Prostate gland (tissue), 2 donors: Measurements from ENCODE around the gene ATXN10. TPM values are rescaled to one million over a fixed set of nuclear protein-coding genes. Genes with fewer than 3 reads are reported as not detected.

Source experiments
- DNase-seq: peaks from one replicate; pipeline ENCODE4 v3.0.0-alpha.2; 2019; ENCODE audit warnings: low spot score
- H3K27ac ChIP-seq, 2 donors: fragments of 200-600 bp; sonication (generic); 2 replicates each; pipeline ENCODE4 v1.5.1; 2017 to 2019
- H3K27me3 ChIP-seq: fragments of 200-600 bp; sonication (generic); replicated peaks from 2 replicates; pipeline ENCODE4 v1.5.1; 2019; ENCODE audit not compliant: insufficient read depth
- H3K36me3 ChIP-seq, 2 donors: fragments of 200-600 bp; sonication (generic); 1 replicate in 1 of 2; 2 replicates in 1 of 2; pipeline versions ENCODE4 v1.5.1 to v1.8.1; 2017 to 2019
- H3K4me1 ChIP-seq: fragments of 200-600 bp; sonication (generic); replicated peaks from 2 replicates; pipeline ENCODE4 v1.5.1; 2019
- H3K4me3 ChIP-seq, 2 donors: fragments of 200-600 bp; sonication (generic); 2 replicates each; pipeline ENCODE4 v1.5.1; 2017 to 2019
- H3K9me3 ChIP-seq: fragments of 200-600 bp; sonication (generic); 2 replicates; pipeline ENCODE4 v1.5.1; 2017
- CTCF ChIP-seq, 4 experiments: fragments of 200-600 bp in 2 of 4; fragments of 450-650 bp in 2 of 4; sonication (generic) in 2 of 4; IDR thresholded peaks; 1 replicate in 3 of 4; 2 replicates in 1 of 4; pipeline ENCODE4 v1.5.1; 2016 to 2019; ENCODE audit warnings: antibody characterized with exemption in 4 of 4, mild to moderate bottlenecking in 2 of 4, moderate library complexity in 2 of 4
- POLR2A ChIP-seq: fragments of 450-650 bp; IDR thresholded peaks from one replicate; pipeline ENCODE4 v1.6.1; 2016; ENCODE audit warnings: antibody characterized with exemption, mild to moderate bottlenecking
- POLR2AphosphoS5 ChIP-seq: sonication (generic); formaldehyde crosslinking; IDR thresholded peaks from one replicate; pipeline ENCODE4 v1.6.1; 2017; ENCODE audit warnings: antibody characterized with exemption
- WGBS: methylation state at CpG from one replicate; pipeline ENCODE4 v1.1.5; 2018; 5-methylcytosine and 5-hydroxymethylcytosine counted together
- intact Hi-C: fragments of 100-400 bp; cut with DNase I; formaldehyde crosslinking; loops from one replicate; pipeline ENCODE4 v1.14.2; 2022
- total RNA-seq, 2 donors: library from RNA; depleted of rRNA; stranded (reverse); fragments of >200 nt; gene quantifications; one replicate each; pipeline ENCODE4 v1.1.0, GENCODE V29; 2016

The ATXN10 gene
- total RNA-seq, 2 donors from 2014 or later: 125 to 148 TPM

- no peaks in the 10 kb centered on the region for H3K36me3 ChIP-seq
- H3K4me3 ChIP-seq: no peak overlapping the region
- intact Hi-C loops: loop anchor here (5.0 kb wide), 1 partner anchor 292 kb away; no protein-coding TSS in a partner anchor
- DNase-seq: no peak
- TF ChIP-seq POLR2A (no peak), POLR2AphosphoS5 (no peak), CTCF (IDR thresholded peaks at IDR 0.05) (no peak)
- H3K9me3 ChIP-seq: no peaks in the 10 kb centered on the region
- H3K27ac ChIP-seq: no peak overlapping the region
- peaks cover 6% of the 10 kb centered on the region for H3K27me3 ChIP-seq
- H3K4me1 ChIP-seq: peaks cover 11% of the 10 kb centered on the region
- WGBS: 83% methylated on average over 13 of the region's 13 CpGs
Observed at GRCh38 chr22:45869340-45869847, 197.8 kb downstream of the ATXN10 start.

- 87% methylated on average over 7 of the region's 7 CpGs for WGBS
Observed at GRCh38 chr22:45870011-45870410, 198.4 kb downstream of the ATXN10 start.

GRCh38 chr22:45871721-45872120 lies 200.1 kb downstream of the ATXN10 start:
- Histone ChIP-seq H3K4me1 (peaks cover 9% of the 10 kb centered on the region), H3K4me3 (no peak overlapping the region), H3K36me3 (no peaks in the 10 kb centered on the region), H3K27ac (no peak overlapping the region), H3K27me3 (peaks cover 6% of the 10 kb centered on the region), H3K9me3 (no peaks in the 10 kb centered on the region)
- over 99% methylated on average over 6 of the region's 6 CpGs for WGBS
- DNase-seq: no peak
- TF ChIP-seq POLR2A: no peak
- no peak for TF ChIP-seq POLR2AphosphoS5
- intact Hi-C loops: no loop called here

More at GRCh38 chr22:45870011-45870410, 198.4 kb downstream of the ATXN10 start:
- peaks cover 6% of the 10 kb centered on the region for H3K27me3 ChIP-seq
- no peaks in the 10 kb centered on the region for H3K36me3 ChIP-seq
- H3K27ac ChIP-seq: no peak overlapping the region
- H3K9me3 ChIP-seq: no peaks in the 10 kb centered on the region
- DNase-seq: no peak
- intact Hi-C loops: no loop called here
- peaks cover 11% of the 10 kb centered on the region for H3K4me1 ChIP-seq
- TF ChIP-seq CTCF (IDR thresholded peaks at IDR 0.05): no peak
- H3K4me3 ChIP-seq: no peak overlapping the region

- TF ChIP-seq POLR2AphosphoS5 (no peak), POLR2A (no peak), CTCF (IDR thresholded peaks at IDR 0.05) (no peak)
- no peak for DNase-seq
- intact Hi-C loops: no loop called here
- no peak overlapping the region for H3K27ac ChIP-seq
- H3K9me3 ChIP-seq: no peaks in the 10 kb centered on the region
- 96% methylated on average over 3 of the region's 3 CpGs for WGBS
- no peaks in the 10 kb centered on the region for H3K36me3 ChIP-seq
- no peaks in the 10 kb centered on the region for H3K4me1 ChIP-seq
- H3K27me3 ChIP-seq: no peaks in the 10 kb centered on the region
- H3K4me3 ChIP-seq: no peak overlapping the region
Observed at GRCh38 chr22:45872659-45873263, 201.1 kb downstream of the ATXN10 start.

- no peak for TF ChIP-seq POLR2A
- no peak for TF ChIP-seq POLR2AphosphoS5
- no peak for TF ChIP-seq CTCF (IDR thresholded peaks at IDR 0.05)
- Histone ChIP-seq H3K9me3 (no peaks in the 10 kb centered on the region), H3K36me3 (no peaks in the 10 kb centered on the region), H3K4me3 (no peak overlapping the region), H3K4me1 (no peaks in the 10 kb centered on the region), H3K27ac (no peak overlapping the region), H3K27me3 (no peaks in the 10 kb centered on the region)
- 95% methylated on average over 26 of the region's 26 CpGs for WGBS
- DNase-seq: no peak
- intact Hi-C loops: no loop called here
Observed at GRCh38 chr22:45876136-45877035, 204.8 kb downstream of the ATXN10 start.
